ENCODE results near the gene PLAAT4. TPM values are rescaled to one million over a fixed set of nuclear protein-coding genes. Genes with fewer than 3 reads are reported as not detected.

Gene PLAAT4
- total RNA-seq, 1 experiment from 2014 or later, result 3.5 TPM

- Histone ChIP-seq H3K23me2 (ENCODE audit: insufficient read length, low read depth, low read length, poor library complexity, severe bottlenecking) (no peaks in the 10 kb centered on the region), H2AFZ (ENCODE audit: low read length) (no peak overlapping the region), H3K56ac (ENCODE audit: insufficient read length, low read depth, low read length) (no peak overlapping the region), H3K23ac (ENCODE audit: insufficient read length, low read depth, low read length) (no peak overlapping the region), H4K8ac (replicated peaks; ENCODE audit: insufficient read length, low read depth, low read length) (no peak overlapping the region), H3K4me1 (ENCODE audit: insufficient read depth, low read length) (peaks cover 7% of the 10 kb centered on the region; the same call in 1 of the 2 replicates), H3K4ac (ENCODE audit: low read depth, low read length) (no peak overlapping the region), H2BK15ac (ENCODE audit: low read depth, low read length) (no peak overlapping the region), H3K4me2 (ENCODE audit: insufficient read depth, insufficient read length, low read length) (no peak overlapping the region), H3T11ph (ENCODE audit: low read length) (no peak overlapping the region), H3K79me2 (ENCODE audit: insufficient read depth, low read length) (no peaks in the 10 kb centered on the region), H4K91ac (ENCODE audit: insufficient read length, low read depth, low read length) (no peak overlapping the region), H2BK20ac (ENCODE audit: low read depth, low read length, poor library complexity, severe bottlenecking) (no peak overlapping the region), H2BK12ac (ENCODE audit: insufficient read length, low read depth, low read length) (no peak overlapping the region), H4K5ac (ENCODE audit: insufficient read length, low read depth, low read length) (no peak overlapping the region), H3K9ac (ENCODE audit: extremely low read depth, insufficient read length, low read length) (no peak overlapping the region), H2BK5ac (ENCODE audit: insufficient read length, low read length) (no peak overlapping the region), H3K27ac (ENCODE audit: insufficient read length, low read depth, low read length) (no peak overlapping the region), H2AK5ac (ENCODE audit: insufficient read length, low read length) (no peak overlapping the region), H3K79me1 (ENCODE audit: insufficient read depth, low read depth, low read length, poor library complexity, severe bottlenecking) (no peaks in the 10 kb centered on the region), H3K18ac (ENCODE audit: insufficient read length, low read depth, low read length) (no peak overlapping the region), H3K27me3 (ENCODE audit: insufficient read depth, low read length) (0 out of 2 replicates have a peak, but pooled peaks cover 2% of the 10 kb centered on the region), H4K20me1 (ENCODE audit: control insufficient read depth, insufficient read depth, insufficient read length) (no peaks in the 10 kb centered on the region), H3K14ac (ENCODE audit: insufficient read depth, low read length) (no peak overlapping the region), H2BK120ac (ENCODE audit: low read depth, low read length, poor library complexity, severe bottlenecking) (no peak overlapping the region), H3K9me3 (ENCODE audit: control insufficient read depth, low read depth, low read length) (no peaks in the 10 kb centered on the region)
- Mint-ChIP-seq H3K27ac (no peak overlapping the region), H3K36me3 (ENCODE audit: insufficient read depth in 1 of 3, low read depth in 3 of 3) (peaks cover 0 to 6% (median 0%) of the 10 kb centered on the region in 3 experiments; a peak in 2 of 7 replicates), H3K4me3 (no peak overlapping the region), H3K9me3 (peaks cover 7 to 11% of the 10 kb centered on the region in 2 experiments), H3K4me1 (peaks cover 50 to 54% of the 10 kb centered on the region in 2 experiments), H3K27me3 (ENCODE audit: low read depth) (no peaks in the 10 kb centered on the region; the same call in 1 of the 2 replicates)
- no peak for DNase-seq
- TF ChIP-seq CTCF (conservative IDR thresholded peaks at IDR 0.05), result no peak
- WGBS (ENCODE audit: extremely low coverage, insufficient read length, low lambda C conversion rate), result no CpG with 5 or more reads among the region's 5 CpGs
These were observed 1.6 kb upstream of the PLAAT4 start for GRCh38 chr11:63534895-63535461.

Data from H9 (cell line).